ENCODE results near the gene RPL28. TPM values are rescaled to one million over a fixed set of nuclear protein-coding genes. Genes with fewer than 3 reads are reported as not detected.

The RPL28 gene
- total RNA-seq, 1 donor: 310 TPM

DNA sequence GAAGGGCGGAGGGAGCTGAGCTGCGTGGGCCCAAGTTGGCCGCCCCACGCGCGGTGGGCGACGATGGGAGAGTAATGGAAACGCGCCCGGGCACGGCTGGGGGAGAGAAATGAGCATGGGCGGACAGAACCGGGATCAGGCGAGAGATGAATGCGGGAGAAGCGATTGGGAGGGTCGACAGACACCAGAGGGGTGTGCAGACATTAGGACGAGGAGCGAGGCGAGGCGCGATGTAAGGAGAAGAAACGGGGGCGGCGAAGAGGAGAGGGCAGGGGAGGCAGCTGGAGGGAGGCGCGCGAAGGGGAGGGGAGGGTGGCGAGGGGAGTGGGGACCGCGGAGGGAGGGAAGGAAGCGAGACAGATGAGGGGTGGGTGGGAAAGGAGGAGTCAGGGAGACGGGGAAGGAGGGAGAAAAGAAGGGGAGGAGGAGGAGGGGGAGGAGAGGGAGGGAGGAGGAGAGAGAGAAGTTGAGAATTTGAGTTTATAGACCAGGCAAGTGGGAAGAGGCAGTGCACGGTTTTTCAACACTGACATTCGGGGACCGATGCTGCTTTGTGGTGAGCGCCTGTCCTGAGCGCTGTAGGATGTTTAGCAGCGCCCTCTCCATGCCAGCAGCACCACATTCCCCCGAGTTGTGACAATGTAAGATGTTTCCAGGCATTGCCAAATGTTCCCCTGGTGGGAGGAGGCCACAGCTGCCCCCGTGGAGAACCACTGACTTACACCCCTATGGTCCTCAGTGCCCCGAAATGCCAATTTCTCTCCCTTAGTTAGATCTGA lies 57.5 kb downstream of the RPL28 start, which contains the start of gene SHISA7:
Gene SHISA7 (minus strand): TSS at position 256 of the 779 bp plus-strand sequence. CDS start 437 bp downstream, outside the sequence.
- Histone ChIP-seq H3K4me1 (ENCODE audit: insufficient read depth, low read length) (no peaks in the 10 kb centered on the region), H4K20me1 (ENCODE audit: insufficient read depth, low read length) (no peaks in the 10 kb centered on the region), H3K36me3 (ENCODE audit: insufficient read depth, low read length) (no peaks in the 10 kb centered on the region), H3K27me3 (ENCODE audit: insufficient read depth, low read length) (peaks cover 68% of the 10 kb centered on the region), H3K4me3 (ENCODE audit: insufficient read depth, low read length) (no peak within 1 kb of the TSS), H3K4me2 (ENCODE audit: insufficient read depth, low read length) (no peak within 1 kb of the TSS), H3K9me3 (ENCODE audit: low read depth, low read length) (no peaks in the 10 kb centered on the region), H3K79me2 (ENCODE audit: insufficient read depth, low read length) (no peaks in the 10 kb centered on the region), H3K27ac (ENCODE audit: low read depth, low read length) (no peak within 1 kb of the TSS), H2AFZ (ENCODE audit: low read length) (no peak within 1 kb of the TSS)
- DNase-seq (ENCODE audit: insufficient read length, low spot score, missing footprints): peak; percentile 90
- TF ChIP-seq CTCF (IDR thresholded peaks at IDR 0.05; ENCODE audit: extremely low read depth, low read depth, low read length): no peak

DNA sequence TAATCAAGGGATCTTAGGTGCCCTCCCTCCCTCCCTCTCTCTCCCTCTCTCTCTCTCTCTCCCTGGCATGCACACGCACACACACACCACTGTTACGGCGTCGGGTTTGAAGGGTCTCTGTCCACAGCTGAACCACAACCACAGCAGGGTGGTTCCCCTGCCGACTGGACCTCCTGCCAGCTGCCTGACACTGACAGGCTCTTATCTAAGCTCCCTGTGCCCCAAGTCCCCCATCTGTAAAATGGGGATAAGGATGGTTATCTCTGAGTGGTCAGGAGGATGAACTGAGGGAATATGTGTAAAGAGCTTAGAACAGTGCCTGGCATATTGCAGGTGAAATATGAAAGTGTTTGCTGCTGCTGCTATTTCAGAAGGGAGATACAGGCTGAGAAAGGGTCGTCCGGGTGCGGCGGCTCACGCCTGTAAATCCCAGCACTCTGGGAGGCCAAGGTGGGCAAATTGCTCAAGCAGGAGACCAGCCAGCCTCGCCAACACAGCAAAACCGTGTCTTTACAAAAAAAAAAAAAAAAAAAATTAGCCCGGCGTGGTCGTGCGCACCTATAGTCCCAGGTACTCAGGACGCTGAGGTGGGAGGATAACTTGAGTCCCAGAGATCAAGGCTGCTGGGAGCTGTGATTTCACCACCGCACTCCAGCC lies 58.2 kb downstream of the RPL28 start:
- H3K27me3 ChIP-seq (ENCODE audit: insufficient read depth, low read length): peaks cover 67% of the 10 kb centered on the region

DNA sequence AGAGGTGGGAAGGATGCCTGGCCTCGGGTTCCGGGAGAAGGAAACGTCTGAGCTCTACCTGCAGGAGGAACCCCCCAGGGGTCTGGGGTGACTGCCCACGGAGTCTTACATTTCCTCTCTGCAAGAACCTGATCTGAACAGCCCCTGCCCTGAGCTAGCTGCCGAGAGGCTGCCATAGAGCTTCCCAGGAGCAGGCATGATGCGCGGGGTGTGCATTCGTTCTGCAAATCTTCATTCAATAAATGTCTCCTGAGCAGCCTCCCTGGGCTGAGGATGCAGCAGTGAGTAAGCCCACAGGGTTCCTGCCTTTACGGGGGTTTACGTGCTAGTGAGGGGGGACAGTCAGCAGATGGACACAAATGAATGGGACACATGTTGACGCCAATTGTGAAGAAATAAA lies 58.9 kb downstream of the RPL28 start:
- H3K27me3 ChIP-seq (ENCODE audit: insufficient read depth, low read length): peaks cover 72% of the 10 kb centered on the region
- no peak for TF ChIP-seq CTCF (IDR thresholded peaks at IDR 0.05; ENCODE audit: extremely low read depth, low read depth, low read length)
- no peak overlapping the region for H2AFZ ChIP-seq (ENCODE audit: low read length)
- no peaks in the 10 kb centered on the region for H3K4me1 ChIP-seq (ENCODE audit: insufficient read depth, low read length)
- H3K9me3 ChIP-seq (ENCODE audit: low read depth, low read length): no peaks in the 10 kb centered on the region
- H3K4me3 ChIP-seq (ENCODE audit: insufficient read depth, low read length): no peak overlapping the region
- H3K36me3 ChIP-seq (ENCODE audit: insufficient read depth, low read length): no peaks in the 10 kb centered on the region
- no peak overlapping the region for H3K4me2 ChIP-seq (ENCODE audit: insufficient read depth, low read length)
- H3K27ac ChIP-seq (ENCODE audit: low read depth, low read length): no peak overlapping the region
- H3K79me2 ChIP-seq (ENCODE audit: insufficient read depth, low read length): no peaks in the 10 kb centered on the region
- DNase-seq (ENCODE audit: insufficient read length, low spot score, missing footprints): peak; percentile 81
- no peaks in the 10 kb centered on the region for H4K20me1 ChIP-seq (ENCODE audit: insufficient read depth, low read length)

More for the DNA sequence above, 58.2 kb downstream of the RPL28 start:
- H4K20me1 ChIP-seq (ENCODE audit: insufficient read depth, low read length): no peaks in the 10 kb centered on the region
- no peaks in the 10 kb centered on the region for H3K4me1 ChIP-seq (ENCODE audit: insufficient read depth, low read length)
- H2AFZ ChIP-seq (ENCODE audit: low read length): no peak overlapping the region
- TF ChIP-seq CTCF (IDR thresholded peaks at IDR 0.05; ENCODE audit: extremely low read depth, low read depth, low read length): no peak
- H3K79me2 ChIP-seq (ENCODE audit: insufficient read depth, low read length): no peaks in the 10 kb centered on the region
- DNase-seq (ENCODE audit: insufficient read length, low spot score, missing footprints): peak; percentile 78
- H3K36me3 ChIP-seq (ENCODE audit: insufficient read depth, low read length): no peaks in the 10 kb centered on the region
- H3K4me3 ChIP-seq (ENCODE audit: insufficient read depth, low read length): no peak overlapping the region
- no peak overlapping the region for H3K4me2 ChIP-seq (ENCODE audit: insufficient read depth, low read length)
- no peak overlapping the region for H3K27ac ChIP-seq (ENCODE audit: low read depth, low read length)
- no peaks in the 10 kb centered on the region for H3K9me3 ChIP-seq (ENCODE audit: low read depth, low read length)

GRCh38 chr19:55446060-55446459 lies 60.3 kb downstream of the RPL28 start:
- H3K4me3 ChIP-seq (ENCODE audit: insufficient read depth, low read length): no peak overlapping the region
- TF ChIP-seq CTCF (IDR thresholded peaks at IDR 0.05; ENCODE audit: extremely low read depth, low read depth, low read length): no peak
- no peaks in the 10 kb centered on the region for H3K79me2 ChIP-seq (ENCODE audit: insufficient read depth, low read length)
- no peak overlapping the region for H3K4me2 ChIP-seq (ENCODE audit: insufficient read depth, low read length)
- H3K27me3 ChIP-seq (ENCODE audit: insufficient read depth, low read length): peaks cover 72% of the 10 kb centered on the region
- no peaks in the 10 kb centered on the region for H3K36me3 ChIP-seq (ENCODE audit: insufficient read depth, low read length)
- H4K20me1 ChIP-seq (ENCODE audit: insufficient read depth, low read length): no peaks in the 10 kb centered on the region
- no peaks in the 10 kb centered on the region for H3K9me3 ChIP-seq (ENCODE audit: low read depth, low read length)
- DNase-seq (ENCODE audit: insufficient read length, low spot score, missing footprints): peak; percentile 32
- no peak overlapping the region for H3K27ac ChIP-seq (ENCODE audit: low read depth, low read length)
- H2AFZ ChIP-seq (ENCODE audit: low read length): no peak overlapping the region
- no peaks in the 10 kb centered on the region for H3K4me1 ChIP-seq (ENCODE audit: insufficient read depth, low read length)
